Coronary artery (tissue), 2 donors: Measurements from ENCODE around the gene TCN1.
"Not testable (repeated sequence)": the region's sequence is repeated elsewhere in the genome, so short reads cannot be mapped to it uniquely, and the experiment has no call there.

Experiments
- DNase-seq: peaks from one replicate; pipeline ENCODE4 v3.0.0-alpha.2; 2017; ENCODE audit warnings: low spot score
- H3K27ac ChIP-seq, 2 donors: fragments of 200-600 bp; sonication (generic); one replicate each; pipeline ENCODE4 v1.5.1; 2016 to 2019
- H3K4me3 ChIP-seq: fragments of 200-600 bp; sonication (generic); 2 replicates; pipeline ENCODE4 v1.5.1; 2016; ENCODE audit warnings: mild to moderate bottlenecking, moderate library complexity
- CTCF ChIP-seq: fragments of 200-600 bp; sonication (generic); IDR thresholded peaks from one replicate; pipeline ENCODE4 v1.5.1; 2019; ENCODE audit warnings: antibody characterized with exemption

The TCN1 gene

GRCh38 chr11:59894616-59895015 lies 28.3 kb upstream of the TCN1 start:
- DNase-seq = no peak
- no peak overlapping the region for H3K27ac ChIP-seq
- no peak for TF ChIP-seq CTCF
- H3K4me3 ChIP-seq = no peak overlapping the region

DNA sequence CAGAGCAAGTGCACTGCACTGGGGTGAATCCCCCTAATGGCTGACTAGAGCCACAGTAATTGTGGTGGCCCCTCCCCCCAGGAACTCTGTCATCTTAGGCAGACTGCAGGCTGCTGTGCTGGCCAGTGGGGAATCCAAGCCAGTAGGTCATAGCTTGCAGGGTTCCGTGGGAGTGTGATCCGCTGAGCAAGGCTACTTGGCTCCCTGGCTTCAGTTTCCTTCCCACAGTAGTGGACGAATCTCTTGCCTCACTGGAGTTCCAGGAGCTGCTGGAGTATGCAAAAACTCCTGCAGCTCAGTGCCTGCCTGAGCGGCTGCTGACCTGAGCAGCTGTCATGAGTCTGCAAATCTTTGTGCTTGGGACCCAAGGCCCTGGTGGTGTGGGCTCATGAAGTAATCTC lies 25.5 kb upstream of the TCN1 start:
- H3K4me3 ChIP-seq = no peak overlapping the region
- H3K27ac ChIP-seq = no peak overlapping the region
- no peak for TF ChIP-seq CTCF
- DNase-seq = no peak

DNA sequence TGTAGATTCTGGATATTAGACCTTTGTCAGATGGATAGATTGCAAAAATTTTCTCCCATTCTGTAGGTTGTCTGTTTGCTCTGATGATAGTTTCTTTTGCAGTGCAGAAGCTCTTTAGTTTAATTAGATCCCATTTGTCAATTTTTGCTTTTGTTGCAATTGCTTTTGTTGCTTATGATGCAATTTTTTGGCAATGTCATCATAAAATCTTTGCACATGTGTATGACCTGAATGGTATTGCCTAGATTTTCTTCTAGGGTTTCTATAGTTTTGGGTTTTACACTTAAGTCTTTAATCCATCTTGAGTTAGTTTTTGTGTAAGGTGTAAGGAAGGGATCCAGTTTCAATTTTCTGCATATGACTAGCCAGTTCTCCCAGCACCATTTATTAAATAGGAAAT lies 20.9 kb upstream of the TCN1 start:
- not testable (repeated sequence) for H3K4me3 ChIP-seq, H3K27ac ChIP-seq, DNase-seq

- Histone ChIP-seq H3K27ac (no peak overlapping the region), H3K4me3 (no peak overlapping the region)
- no peak for DNase-seq
- no peak for TF ChIP-seq CTCF
Measured at GRCh38 chr11:59883597-59883996, 17.3 kb upstream of the TCN1 start.

DNA sequence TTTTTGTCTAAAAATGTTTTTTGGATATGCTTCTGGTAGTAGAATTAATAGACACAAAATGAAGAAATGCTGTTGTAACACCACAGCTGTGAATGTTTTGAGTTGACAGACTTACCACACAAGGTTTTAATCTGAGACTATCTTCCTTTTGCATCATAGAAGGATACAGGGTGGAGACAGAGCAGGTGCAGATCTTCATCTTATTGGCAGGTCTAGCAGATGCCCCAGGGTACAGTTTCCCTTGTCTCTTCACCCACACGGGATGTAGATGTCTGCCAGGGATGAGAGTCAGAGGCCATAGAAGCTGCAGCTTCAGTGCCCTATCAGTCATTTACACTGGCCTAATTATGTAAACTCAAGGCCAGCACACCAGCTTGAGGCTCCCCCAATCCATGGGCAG lies 13.3 kb upstream of the TCN1 start:
- no peak overlapping the region for H3K27ac ChIP-seq
- no peak for DNase-seq

DNA sequence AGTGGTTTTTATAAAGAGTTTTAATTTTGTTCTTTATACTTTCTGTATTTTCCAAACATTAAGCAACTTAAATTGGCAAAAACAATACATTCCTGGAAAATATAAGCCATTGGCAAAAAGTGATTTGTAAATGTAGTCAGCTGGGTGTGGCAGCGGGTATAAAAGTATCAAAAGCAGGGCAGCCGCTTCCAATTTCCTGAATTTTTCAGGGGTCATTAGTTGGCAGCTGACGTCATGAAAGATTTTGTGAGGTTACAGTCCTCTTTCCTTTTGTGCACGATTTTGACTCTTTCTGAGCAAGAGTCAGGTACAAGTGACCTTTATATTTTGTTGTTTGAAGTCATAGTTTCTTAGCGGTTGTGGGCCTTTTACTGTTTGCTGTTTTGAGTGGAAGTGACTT lies 12.3 kb upstream of the TCN1 start, which contains the start of gene OOSP3:
Gene OOSP3, plus strand, starts transcription at position 208 of the 400 bp plus-strand sequence. Its CDS starts 27 bp downstream, at position 235.
- DNase-seq = no peak
- TF ChIP-seq CTCF = no peak
- no peak within 1 kb of the TSS for H3K27ac ChIP-seq
- H3K4me3 ChIP-seq = no peak within 1 kb of the TSS

More for the DNA sequence above, 13.3 kb upstream of the TCN1 start:
- H3K4me3 ChIP-seq = no peak overlapping the region
- no peak for TF ChIP-seq CTCF

GRCh38 chr11:59877784-59878183 lies 11.5 kb upstream of the TCN1 start:
- H3K4me3 ChIP-seq = no peak overlapping the region
- no peak for TF ChIP-seq CTCF
- DNase-seq = no peak
- no peak overlapping the region for H3K27ac ChIP-seq

- H3K27ac ChIP-seq = no peak overlapping the region
- DNase-seq = no peak
- TF ChIP-seq CTCF = no peak
- no peak overlapping the region for H3K4me3 ChIP-seq
Measured at GRCh38 chr11:59877325-59877724, 11.0 kb upstream of the TCN1 start.
